Stimulated activated CD8-positive, alpha-beta memory T cell treated with anti-CD3 and anti-CD28 coated beads, Interleukin-7, amount 100 ng/mL, for 48 hours (primary cell): Measurements from ENCODE around the gene ATP1A3.
"Not testable (repeated sequence)": the region's sequence is repeated elsewhere in the genome, so short reads cannot be mapped to it uniquely, and the experiment has no call there.

Experiments used
- DNase-seq, 2 donors: peaks; one replicate each; pipeline ENCODE4 v3.0.0-alpha.2; 2020; ENCODE audit warnings: low read depth in 1 of 2; ENCODE audit errors: extremely low read depth in 1 of 2

The ATP1A3 gene

DNA sequence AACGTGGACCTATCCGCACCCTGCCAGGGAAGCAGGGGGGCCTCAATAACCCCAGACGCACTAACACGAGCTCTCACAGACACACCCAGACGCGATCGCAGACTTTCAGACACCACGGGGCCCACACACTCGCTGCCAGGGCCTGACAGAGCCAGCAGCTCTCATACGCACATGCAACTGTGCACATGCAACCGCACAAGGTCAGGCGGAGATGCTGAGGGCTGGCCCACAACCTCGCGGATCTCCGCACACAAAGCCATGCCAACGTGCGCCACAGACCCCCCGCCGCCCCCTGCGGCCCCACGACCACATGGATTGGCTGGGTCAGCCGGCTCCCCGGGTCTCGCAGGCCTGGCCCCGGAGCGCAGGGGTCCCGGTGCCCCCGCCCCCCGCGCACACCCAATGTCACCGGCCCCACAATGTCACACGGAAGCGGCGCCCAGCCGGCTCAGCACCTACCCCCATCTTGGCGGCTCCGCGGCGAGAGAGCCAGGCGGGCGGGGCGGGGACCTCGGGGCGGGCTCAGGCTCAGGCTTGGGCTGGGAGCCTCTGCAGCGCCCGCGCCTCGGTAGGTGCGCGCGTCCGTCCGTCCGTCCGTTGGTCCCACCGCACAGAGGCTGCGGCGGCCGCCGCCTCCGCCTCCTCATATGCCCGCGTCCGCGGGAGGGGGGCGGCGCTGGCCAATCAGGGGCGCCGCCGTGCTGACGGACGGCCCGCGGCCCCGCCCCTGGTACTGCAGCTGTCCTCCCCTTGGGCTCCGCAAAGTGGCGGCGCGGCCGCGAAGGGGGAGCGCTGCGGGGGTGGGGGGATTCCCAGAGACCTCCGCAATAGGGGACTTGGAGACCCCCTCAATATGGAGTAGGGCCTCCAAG, at the start of gene ATP1A3:
TSS of gene ATP1A3 (minus strand) at position 619 of the 872 bp plus-strand sequence. CDS start at position 465, 154 bp downstream.
- DNase-seq: peak; percentile 37 to 49

DNA sequence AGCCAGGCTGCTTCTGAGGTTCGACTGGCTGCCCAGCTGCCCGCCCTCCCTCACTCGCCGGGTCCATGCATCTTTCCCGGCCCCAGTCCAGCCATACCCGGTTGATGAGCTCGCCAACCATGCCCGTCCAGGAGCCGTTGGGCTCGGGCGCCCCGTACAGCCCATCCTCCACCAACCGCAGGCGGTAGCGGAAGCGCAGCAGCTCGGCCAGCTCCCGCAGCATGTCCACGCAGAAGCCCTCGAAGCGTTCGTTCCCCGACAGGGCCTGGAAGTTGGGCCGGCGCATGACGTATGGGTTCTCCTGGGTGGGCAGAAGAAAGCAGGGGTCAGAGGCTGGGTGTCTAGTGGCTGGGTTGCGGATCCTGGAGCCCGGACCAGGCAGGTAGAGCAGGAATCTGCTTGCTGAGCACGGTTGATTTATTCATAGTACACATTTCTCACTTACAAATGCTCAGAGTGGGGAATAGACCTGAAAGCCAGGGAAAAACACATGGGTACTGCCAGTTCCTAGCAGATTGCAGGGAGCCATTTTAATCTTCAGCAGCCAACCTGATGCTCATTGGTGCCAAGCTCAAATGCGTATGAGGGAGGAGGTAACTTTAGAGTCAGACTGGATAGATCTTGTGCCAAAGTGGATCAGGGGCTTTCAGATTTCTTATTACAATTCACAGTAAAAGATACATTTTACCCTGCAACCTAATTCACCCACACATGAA, 48.6 kb upstream of the ATP1A3 start:
- no peak for DNase-seq

DNA sequence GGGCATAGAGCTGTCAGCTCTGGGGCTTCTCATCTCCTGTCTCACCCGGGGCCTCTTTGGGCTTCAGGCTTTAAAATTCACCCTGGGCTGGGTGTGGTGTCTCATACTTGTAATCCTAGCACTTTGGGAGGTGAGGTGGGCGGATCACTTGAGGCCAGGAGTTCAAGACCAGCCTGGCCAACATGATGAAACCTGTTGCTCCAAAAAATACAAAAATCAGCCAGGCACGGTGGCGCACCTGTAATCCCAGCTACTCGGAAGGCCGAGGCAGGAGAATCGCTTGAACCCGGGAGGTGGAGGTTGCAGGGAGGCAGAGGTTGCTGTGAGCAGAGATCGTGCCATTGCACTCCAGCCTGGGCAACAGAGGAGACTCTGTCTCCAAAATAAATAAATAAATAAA, 46.5 kb upstream of the ATP1A3 start:
- DNase-seq: not testable (repeated sequence)

DNA sequence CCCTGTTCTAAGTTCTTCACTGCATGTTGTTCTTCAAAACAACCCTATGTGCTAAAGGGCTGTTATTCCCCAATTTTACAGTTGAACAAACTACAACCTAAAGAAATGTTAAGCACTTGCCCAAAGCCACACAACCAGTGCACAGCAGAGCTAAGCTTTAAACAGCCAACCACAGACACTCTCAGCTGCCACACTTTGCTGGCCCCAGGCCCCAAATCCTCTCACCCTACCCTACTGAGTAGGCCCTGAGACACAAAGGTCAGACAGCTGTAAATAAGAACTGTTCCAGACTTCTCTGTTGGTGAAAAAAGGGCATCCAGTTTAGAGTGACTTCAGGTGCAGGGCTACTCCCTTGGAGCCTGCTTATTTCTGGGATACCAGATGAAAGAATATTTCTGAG, 46.0 kb upstream of the ATP1A3 start:
- DNase-seq: no peak

DNA sequence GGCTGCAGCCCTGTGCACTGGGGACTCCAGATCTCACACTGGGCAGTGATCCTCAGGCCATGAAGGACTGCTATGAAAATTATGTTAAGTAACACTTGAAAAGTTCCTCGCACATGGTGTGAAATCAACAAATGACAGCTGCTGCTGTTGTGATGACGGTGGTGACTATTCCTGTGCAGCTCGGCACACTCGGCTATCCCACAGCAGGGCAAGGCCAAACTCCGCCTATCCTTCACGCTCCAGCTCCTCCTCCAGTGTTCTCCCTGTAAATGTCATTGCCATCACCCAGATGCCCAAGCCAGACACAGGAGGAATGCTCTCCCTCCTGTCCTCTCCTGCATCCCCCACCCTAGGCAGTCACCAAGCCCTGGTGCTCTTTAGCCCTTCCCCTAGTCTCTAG, 44.6 kb upstream of the ATP1A3 start:
- no peak for DNase-seq

DNA sequence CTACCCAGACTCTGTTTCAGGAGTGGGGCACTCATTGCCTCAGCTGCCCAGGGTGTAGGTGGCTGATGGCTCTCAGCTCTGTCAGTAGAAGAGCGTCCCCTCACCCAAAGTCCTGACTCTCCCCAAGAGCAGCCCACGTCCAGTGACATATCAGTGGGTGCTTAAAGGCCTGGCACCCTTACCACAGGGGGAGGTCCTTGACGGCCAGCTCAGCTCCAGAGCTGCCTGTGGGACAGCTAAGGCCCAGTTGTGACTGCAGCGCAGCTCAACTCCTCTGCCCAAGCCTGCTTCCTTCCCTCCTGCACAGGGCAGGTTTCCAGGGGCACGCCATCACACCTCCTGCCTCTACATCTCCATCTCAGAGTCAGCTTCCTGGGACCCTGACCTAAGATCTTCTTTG, 43.6 kb upstream of the ATP1A3 start:
- no peak for DNase-seq

- DNase-seq: peak in 1 of 2 donors; percentile 56
Measured at GRCh38 chr19:42034640-42035391, 40.8 kb upstream of the ATP1A3 start.

GRCh38 chr19:42033413-42033812, 39.4 kb upstream of the ATP1A3 start:
- no peak for DNase-seq

GRCh38 chr19:42032431-42032830, 38.4 kb upstream of the ATP1A3 start:
- DNase-seq: no peak

DNA sequence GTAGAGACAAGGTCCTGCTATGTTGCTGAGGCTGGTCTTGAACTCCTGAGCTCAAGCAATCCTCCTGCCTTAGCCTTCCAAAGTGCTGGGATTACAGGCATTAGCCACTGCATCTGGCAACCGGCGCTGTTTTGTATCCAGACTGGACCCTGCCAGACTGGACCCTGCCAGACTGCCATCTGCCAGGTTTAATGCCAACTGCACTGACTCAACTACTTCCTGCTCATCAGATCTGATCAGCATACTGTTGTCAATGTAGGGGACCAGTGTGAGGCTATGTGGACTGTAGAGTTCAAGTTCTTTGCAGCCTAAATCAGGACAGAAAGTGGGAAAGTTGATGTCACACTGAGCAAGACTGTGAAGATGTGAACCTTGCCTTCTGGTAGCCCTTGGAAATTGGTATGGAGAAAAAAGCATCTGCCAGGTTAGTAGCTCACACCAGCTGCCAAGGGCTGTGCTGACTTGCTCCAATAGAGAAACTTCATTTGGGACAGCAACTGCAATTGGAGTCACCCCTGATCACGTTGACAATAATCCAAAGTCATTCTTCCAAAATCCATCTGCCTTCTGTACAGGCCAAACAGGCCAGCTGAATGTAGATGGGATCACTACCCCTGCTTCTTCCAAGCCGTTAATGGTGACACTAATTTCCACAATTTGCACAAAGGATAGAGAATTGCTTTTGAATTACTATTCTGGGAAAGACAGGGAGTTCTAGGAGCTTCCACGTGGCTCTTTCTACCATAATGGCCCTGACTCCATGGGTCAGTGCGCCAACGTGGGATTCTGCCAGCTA, 36.8 kb upstream of the ATP1A3 start:
- no peak for DNase-seq

DNA sequence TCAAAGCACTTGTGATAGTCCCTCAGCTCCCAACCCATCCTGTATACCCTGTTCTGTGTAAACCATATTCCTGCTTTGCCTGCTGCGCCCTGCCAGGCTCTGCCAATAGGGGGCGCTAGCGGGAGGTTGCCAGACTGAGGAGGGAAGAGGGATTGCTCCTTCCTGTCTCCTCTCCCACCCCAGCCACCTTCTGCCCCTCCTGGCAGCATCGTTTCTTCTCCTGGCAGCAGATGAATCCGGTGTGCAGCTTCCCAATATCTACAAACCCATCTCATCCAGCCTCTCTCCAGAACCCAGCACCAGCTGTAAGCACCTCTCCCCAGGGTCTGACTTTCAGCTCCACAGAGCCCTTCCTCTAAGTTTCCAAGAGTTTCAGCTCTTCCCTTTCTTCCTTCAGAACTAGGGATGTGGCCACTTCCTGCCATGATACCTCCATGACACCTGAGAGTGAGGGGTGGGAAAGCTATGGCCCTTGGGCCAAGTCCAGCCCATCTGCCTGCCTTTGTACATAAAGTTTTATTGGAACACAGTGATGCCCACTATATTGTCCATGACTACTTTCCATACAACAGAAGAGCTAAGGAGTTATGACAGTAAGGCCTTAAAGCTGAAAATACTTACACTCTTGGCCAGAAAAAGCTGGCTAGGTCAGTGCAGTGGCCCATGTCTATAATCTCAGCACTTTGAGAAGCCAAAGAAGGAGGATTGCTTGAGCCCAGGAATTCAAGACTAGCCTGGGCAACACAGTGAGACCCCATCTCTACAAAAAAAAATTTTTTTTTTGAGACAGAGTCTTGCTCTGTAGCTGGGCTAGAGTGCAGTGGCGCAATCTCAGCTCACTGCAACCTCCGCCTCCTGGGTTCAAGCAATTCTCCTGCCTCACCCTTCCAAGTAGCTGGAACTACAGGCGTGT, 34.5 kb upstream of the ATP1A3 start:
- DNase-seq: no peak

DNA sequence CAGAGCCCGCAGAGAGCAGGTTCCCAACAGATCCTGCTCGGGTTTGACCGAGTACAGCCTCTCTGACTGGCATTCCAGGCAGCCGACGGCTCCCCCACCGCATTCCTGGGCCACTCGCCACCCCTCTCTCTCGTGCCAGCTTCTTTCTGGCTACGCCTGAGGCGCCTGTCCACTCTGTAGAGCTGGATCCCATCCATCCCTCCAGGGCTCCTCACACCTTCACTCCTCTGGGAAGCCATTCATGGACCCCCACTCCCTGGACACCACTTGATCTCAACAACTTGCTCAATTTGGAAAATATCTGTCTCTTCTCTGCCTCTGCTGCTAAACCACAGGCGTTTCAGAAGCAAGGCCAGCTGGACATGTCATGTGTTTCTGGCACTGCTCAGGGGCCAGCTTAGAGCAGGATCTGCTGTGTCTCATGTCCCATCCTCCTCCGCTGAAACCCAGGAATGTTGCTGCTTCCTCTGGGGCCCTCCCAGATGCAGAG, 30.6 kb upstream of the ATP1A3 start:
- DNase-seq: no peak

DNA sequence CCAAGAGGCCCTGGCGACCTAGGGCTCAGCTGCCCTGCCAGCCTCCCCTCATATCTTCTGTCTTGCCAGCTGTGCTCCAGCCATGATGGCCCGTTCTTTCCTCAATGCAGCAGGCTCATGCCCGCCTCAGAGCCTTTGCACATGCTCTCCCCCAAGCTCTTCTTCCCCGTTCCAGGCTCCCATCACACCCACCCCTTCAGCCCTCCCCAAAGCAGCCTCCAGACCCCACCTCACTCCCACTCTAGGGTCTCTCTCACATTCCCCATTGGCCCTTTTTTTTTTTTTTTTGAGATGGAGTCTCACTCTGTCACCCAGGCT, 29.9 kb upstream of the ATP1A3 start:
- no peak for DNase-seq

- peak in 1 of 2 donors; percentile 15 for DNase-seq
Measured at GRCh38 chr19:42023121-42023942, 29.3 kb upstream of the ATP1A3 start.

DNA sequence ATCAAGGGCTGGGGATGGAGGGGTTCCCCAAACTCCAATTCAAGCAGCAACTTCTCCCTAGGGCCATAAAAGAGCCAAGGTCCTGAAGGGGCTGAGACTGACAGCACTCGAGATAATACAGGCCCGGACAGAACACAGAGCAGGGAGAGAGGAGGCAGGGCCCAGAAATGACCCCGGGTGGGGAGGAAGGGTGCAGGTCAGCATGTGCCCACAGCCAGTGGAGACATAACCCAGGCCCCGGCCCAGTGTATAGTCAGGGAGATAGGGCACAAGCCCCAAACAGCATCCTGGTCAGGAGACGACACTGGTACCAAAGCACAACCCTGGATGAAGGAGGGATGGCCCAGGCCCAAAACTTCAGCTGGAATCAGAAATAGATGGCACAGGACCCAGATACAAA, 28.6 kb upstream of the ATP1A3 start:
- no peak for DNase-seq

- no peak for DNase-seq
Measured at GRCh38 chr19:42021185-42021584, 27.2 kb upstream of the ATP1A3 start.

DNA sequence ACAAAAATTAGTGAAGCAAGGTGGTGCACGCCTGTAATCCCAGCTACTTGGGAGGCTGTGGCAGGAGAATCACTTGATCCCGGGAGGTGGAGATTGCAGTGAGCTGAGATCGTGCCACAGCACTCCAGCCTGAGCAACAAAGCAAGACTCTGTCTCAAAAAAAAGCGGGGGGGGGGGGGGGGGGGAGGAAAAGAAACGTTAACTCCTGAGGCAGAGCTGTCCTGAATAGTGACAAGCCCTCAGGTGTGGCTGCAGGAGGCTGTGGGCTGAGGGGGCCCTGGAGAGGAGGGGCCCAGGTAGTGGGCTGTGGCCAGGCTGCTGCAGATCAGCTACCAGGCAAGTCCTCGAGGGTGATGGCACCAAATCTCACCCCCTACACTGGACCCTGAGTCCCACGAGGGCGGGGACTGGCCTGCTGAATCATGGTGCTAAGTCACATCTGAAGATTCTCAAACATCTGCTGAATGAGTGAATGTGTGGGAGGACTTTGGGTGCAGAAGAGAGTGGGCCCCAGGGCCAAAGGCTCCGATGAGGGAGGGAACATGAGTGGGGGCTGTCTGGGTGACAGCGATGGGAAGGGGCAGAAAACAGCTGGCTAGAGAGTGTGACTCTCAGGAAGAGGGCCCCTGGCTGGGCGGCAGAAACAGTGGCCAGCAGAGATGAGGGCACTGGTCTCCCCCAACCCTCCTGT, 24.6 kb upstream of the ATP1A3 start:
- no peak for DNase-seq

DNA sequence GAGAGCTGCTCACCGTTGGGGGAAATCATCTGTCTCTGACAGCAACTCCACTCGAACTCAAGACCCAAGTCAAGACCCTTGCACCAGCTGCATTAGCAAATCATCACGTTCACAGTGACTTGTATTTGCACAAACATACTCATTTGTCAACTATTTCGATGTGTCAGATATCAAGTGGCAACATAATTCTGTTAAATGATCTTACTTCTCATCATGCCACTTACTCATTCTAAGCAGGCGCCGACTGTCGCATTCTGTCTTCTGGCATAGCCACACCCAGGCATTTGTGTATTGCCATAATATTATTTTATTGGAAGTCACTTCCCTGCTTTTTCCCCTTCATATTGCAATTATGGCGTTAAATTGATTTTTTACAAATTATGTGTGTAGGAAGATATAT, 23.0 kb upstream of the ATP1A3 start:
- DNase-seq: no peak
